ENCODE results near the gene LIX1. TPM values are rescaled to one million over a fixed set of nuclear protein-coding genes. Genes with fewer than 3 reads are reported as not detected.

Gene LIX1
- total and polyA plus RNA-seq, 2 donors (not counting 1 experiment from before 2014, with no cell fraction given) = not detected

DNA sequence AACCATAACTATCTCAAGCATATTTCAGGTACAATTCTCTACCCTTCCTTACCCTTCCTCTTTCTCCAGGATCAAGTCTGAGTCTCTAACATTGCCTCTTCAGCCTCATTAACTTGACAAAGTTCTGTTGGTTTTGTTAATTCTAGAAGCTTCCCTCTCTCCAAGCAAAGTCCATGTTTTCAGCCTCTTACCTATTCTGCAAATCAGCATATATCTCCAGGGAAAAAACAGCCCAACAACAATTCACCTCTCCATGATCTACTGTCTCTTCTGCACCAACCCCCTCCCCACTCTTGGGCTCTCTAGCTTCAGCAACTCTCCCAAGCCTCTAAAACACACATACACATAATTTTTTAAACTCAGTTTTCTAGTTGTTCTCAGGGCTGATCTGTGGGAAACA, 72.2 kb downstream of the LIX1 start:
- no peak overlapping the region for H2AFZ ChIP-seq (ENCODE audit: low read length)

GRCh38 chr5:97067296-97067850, 75.0 kb downstream of the LIX1 start:
- Histone ChIP-seq H3K4me3 (replicated peaks in 1 of 4; ENCODE audit: control extremely low read depth in 1 of 4, insufficient read depth in 1 of 4, low read depth in 3 of 4, low read length in 4 of 4) (no peak overlapping the region), H4K20me1 (ENCODE audit: control insufficient read depth, extremely low read depth, insufficient read depth, low read length) (no peaks in the 10 kb centered on the region), H3K4me1 (ENCODE audit: control insufficient read depth, extremely low read depth, insufficient read depth, low read length) (no peaks in the 10 kb centered on the region), H3K9me3 (ENCODE audit: control insufficient read depth, insufficient read depth, low read depth, low read length) (no peaks in the 10 kb centered on the region), H3K79me2 (ENCODE audit: control insufficient read depth, insufficient read depth, low read length) (no peaks in the 10 kb centered on the region), H3K27ac (ENCODE audit: insufficient read depth, low read length) (no peak overlapping the region), H3K27me3 (ENCODE audit: control insufficient read depth, insufficient read depth, low read length) (no peaks in the 10 kb centered on the region), H3K36me3 (ENCODE audit: control insufficient read depth, insufficient read depth, low read length) (no peaks in the 10 kb centered on the region), H2AFZ (ENCODE audit: low read length) (no peak overlapping the region), H3K4me2 (ENCODE audit: extremely low read depth, insufficient read depth, low read length) (no peak overlapping the region), H3K9ac (ENCODE audit: insufficient read depth, low read length) (no peak overlapping the region)
- no peak for TF ChIP-seq EZH2 (IDR thresholded peaks at IDR 0.05; ENCODE audit: low read length, missing control alignments)
- DNase-seq (ENCODE audit: low read depth in 2 of 2) = no peak

More for the DNA sequence above, 72.2 kb downstream of the LIX1 start:
- no peak for TF ChIP-seq EZH2 (IDR thresholded peaks at IDR 0.05; ENCODE audit: low read length, missing control alignments)
- TF ChIP-seq, protein P1, sequence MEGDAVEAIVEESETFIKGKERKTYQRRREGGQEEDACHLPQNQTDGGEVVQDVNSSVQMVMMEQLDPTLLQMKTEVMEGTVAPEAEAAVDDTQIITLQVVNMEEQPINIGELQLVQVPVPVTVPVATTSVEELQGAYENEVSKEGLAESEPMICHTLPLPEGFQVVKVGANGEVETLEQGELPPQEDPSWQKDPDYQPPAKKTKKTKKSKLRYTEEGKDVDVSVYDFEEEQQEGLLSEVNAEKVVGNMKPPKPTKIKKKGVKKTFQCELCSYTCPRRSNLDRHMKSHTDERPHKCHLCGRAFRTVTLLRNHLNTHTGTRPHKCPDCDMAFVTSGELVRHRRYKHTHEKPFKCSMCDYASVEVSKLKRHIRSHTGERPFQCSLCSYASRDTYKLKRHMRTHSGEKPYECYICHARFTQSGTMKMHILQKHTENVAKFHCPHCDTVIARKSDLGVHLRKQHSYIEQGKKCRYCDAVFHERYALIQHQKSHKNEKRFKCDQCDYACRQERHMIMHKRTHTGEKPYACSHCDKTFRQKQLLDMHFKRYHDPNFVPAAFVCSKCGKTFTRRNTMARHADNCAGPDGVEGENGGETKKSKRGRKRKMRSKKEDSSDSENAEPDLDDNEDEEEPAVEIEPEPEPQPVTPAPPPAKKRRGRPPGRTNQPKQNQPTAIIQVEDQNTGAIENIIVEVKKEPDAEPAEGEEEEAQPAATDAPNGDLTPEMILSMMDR (conservative IDR thresholded peaks at IDR 0.05 in 1 of 2, IDR thresholded peaks at IDR 0.05 in 1 of 2; ENCODE audit: low read depth in 1 of 2, low read length in 2 of 2) = no peak
- Histone ChIP-seq H3K79me2 (ENCODE audit: control insufficient read depth, insufficient read depth, low read length) (no peaks in the 10 kb centered on the region), H3K4me1 (ENCODE audit: control insufficient read depth, extremely low read depth, insufficient read depth, low read length) (no peaks in the 10 kb centered on the region), H3K27ac (ENCODE audit: insufficient read depth, low read length) (no peak overlapping the region), H3K4me2 (ENCODE audit: extremely low read depth, insufficient read depth, low read length) (no peak overlapping the region), H3K9ac (ENCODE audit: insufficient read depth, low read length) (no peak overlapping the region), H3K9me3 (ENCODE audit: control insufficient read depth, insufficient read depth, low read depth, low read length) (no peaks in the 10 kb centered on the region), H4K20me1 (ENCODE audit: control insufficient read depth, extremely low read depth, insufficient read depth, low read length) (no peaks in the 10 kb centered on the region), H3K27me3 (ENCODE audit: control insufficient read depth, insufficient read depth, low read length) (no peaks in the 10 kb centered on the region), H3K36me3 (ENCODE audit: control insufficient read depth, insufficient read depth, low read length) (no peaks in the 10 kb centered on the region), H3K4me3 (replicated peaks in 1 of 4; ENCODE audit: control extremely low read depth in 1 of 4, insufficient read depth in 1 of 4, low read depth in 3 of 4, low read length in 4 of 4) (no peak overlapping the region)
- no peak for DNase-seq (ENCODE audit: low read depth in 2 of 2)

GRCh38 chr5:97065475-97065874, 76.9 kb downstream of the LIX1 start:
- H3K4me3 ChIP-seq (replicated peaks in 1 of 4; ENCODE audit: control extremely low read depth in 1 of 4, insufficient read depth in 1 of 4, low read depth in 3 of 4, low read length in 4 of 4) = no peak overlapping the region
- H3K36me3 ChIP-seq (ENCODE audit: control insufficient read depth, insufficient read depth, low read length) = no peaks in the 10 kb centered on the region
- no peaks in the 10 kb centered on the region for H3K27me3 ChIP-seq (ENCODE audit: control insufficient read depth, insufficient read depth, low read length)
- no peak for DNase-seq (ENCODE audit: low read depth in 2 of 2)
- no peak overlapping the region for H3K4me2 ChIP-seq (ENCODE audit: extremely low read depth, insufficient read depth, low read length)
- no peak overlapping the region for H3K27ac ChIP-seq (ENCODE audit: insufficient read depth, low read length)
- no peak overlapping the region for H3K9ac ChIP-seq (ENCODE audit: insufficient read depth, low read length)
- H3K9me3 ChIP-seq (ENCODE audit: control insufficient read depth, insufficient read depth, low read depth, low read length) = no peaks in the 10 kb centered on the region
- no peaks in the 10 kb centered on the region for H4K20me1 ChIP-seq (ENCODE audit: control insufficient read depth, extremely low read depth, insufficient read depth, low read length)
- no peak overlapping the region for H2AFZ ChIP-seq (ENCODE audit: low read length)
- no peak for TF ChIP-seq EZH2 (IDR thresholded peaks at IDR 0.05; ENCODE audit: low read length, missing control alignments)
- TF ChIP-seq, protein P1 (conservative IDR thresholded peaks at IDR 0.05 in 1 of 2, IDR thresholded peaks at IDR 0.05 in 1 of 2; ENCODE audit: low read depth in 1 of 2, low read length in 2 of 2) = no peak
- no peaks in the 10 kb centered on the region for H3K79me2 ChIP-seq (ENCODE audit: control insufficient read depth, insufficient read depth, low read length)
- H3K4me1 ChIP-seq (ENCODE audit: control insufficient read depth, extremely low read depth, insufficient read depth, low read length) = no peaks in the 10 kb centered on the region
